HG03432 (cell line): ENCODE data around the gene MIEF2.
"Not testable (repeated sequence)": the region's sequence is repeated elsewhere in the genome, so short reads cannot be mapped to it uniquely, and the experiment has no call there.

ENCODE experiments used
- ATAC-seq: cut with Tn5 transposase; IDR thresholded peaks from one replicate; pipeline ENCODE4 v1.9.1; 2021; ENCODE audit warnings: mild to moderate bottlenecking, moderate library complexity; ENCODE audit not compliant: unreplicated experiment

MIEF2 gene, protein sequence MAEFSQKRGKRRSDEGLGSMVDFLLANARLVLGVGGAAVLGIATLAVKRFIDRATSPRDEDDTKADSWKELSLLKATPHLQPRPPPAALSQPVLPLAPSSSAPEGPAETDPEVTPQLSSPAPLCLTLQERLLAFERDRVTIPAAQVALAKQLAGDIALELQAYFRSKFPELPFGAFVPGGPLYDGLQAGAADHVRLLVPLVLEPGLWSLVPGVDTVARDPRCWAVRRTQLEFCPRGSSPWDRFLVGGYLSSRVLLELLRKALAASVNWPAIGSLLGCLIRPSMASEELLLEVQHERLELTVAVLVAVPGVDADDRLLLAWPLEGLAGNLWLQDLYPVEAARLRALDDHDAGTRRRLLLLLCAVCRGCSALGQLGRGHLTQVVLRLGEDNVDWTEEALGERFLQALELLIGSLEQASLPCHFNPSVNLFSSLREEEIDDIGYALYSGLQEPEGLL

DNA sequence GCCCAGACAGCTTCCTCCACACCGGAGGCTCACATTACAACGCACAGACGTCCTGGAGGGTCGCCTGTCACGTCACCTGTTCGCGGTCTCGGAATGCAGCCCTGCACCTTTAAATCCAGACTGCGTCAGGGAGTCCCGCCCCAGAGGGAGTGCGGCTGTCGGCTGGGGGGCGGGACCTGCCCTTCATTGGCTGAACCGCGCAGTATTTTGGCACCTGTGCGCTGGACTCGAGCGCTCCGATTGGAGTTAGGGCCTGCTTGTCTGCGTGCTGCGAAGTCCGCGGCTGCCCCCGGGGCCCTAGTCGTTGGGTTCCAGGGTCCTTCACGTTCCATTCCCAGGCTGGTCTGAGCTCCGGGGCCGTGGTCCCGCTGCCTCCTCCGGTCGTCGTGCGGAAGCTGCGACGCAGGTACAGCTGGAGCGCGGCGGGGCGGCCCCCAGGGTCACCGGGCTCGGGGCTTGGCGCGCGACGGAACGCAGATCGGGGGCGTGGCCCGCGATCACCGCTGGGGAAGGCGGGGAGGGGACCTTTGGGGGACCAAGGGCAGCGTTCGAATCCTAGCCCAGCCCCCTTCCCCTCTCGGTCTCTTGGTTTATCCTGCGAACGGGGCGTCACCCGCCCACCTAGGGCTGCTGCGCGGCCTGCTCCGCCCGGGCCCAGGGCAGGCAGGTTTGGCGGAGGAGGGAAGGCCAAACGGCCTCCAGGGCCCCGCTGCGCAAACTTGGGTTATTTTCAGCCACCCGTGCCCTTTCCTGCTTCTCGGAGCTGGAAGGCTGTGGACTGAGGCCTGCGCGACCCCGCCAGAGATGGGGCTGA lies at the start of gene MIEF2:
Gene MIEF2, plus strand, starts transcription at position 331 of the 814 bp plus-strand sequence. CDS start 2,059 bp downstream, outside the sequence.
- ATAC-seq, result peak; percentile 76

DNA sequence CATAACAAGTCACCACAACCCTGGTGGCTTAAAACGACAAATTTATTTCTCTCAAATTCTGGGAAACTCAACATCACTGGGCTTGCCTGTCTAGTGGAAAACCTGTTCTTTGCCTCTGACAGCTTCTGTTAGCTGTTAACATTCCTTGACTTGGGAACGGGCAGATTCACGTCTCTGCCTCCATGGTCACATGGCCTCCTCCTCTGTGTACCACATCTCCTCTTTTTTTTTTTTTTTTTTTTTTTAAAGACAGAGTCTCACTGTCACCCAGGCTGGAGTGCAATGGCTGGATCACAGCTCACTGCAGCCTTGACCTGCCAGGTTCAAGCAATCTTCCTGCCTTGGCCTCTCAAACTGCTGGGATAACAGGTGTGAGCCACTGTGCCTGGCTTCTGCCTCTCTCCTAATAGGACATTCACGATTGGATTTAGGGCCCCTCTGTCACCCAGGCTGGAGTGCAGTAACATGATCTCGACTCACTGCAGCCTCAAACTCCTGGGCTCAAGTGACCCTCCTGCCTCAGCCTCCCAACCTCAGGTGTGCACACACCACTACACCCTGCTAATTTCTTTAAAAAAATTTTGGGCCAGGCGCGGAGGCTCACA lies 46.7 kb upstream of the MIEF2 start:
- no peak for ATAC-seq

DNA sequence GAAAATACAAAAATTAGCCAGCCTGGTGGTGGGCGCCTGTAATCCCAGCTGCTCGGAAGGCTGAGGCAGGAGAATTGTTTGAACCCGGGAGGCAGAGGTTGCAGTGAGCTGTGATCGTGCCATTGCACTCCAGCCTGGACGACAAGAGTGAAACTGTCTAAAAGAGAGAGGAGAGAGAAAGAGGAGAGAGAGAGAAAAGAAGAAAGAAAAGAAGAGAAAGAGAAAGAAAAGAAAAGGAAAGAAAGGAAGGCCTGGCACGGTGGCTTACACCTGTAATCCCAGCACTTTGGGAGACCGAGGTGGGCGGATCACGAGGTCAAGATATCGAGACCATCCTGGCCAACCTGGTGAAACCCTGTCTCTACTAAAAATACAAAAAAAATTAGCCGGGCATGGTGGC lies 43.6 kb upstream of the MIEF2 start:
- not testable (repeated sequence) for ATAC-seq

DNA sequence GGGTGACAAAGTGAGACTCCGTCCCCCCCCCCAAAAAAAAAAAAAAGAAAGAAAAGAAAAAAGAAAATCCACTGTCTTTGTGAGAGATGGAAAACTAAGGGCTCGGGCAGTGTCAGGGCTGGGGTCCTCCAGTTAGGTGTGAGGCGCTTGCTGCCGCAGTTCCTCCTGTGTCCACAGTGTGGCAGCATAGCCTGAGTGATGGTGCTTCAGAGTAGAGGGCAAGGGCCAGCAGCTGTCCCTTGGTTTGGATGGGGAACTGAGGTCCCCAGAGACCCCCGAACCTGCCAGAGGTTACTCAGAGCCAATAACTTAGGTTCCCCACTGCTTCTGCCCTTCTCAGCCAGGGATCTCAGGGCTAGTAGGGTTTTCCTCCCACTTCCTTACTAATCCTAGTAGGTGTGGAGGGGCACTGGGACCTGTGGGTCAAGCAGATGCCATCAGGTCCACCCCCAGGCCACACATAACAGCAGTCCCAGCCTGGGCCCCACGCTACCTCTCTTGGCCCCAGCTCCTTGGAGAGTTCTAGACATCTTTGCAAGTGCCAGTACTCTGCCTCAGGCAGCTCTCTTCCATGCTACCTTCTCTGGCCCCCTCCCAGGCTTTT lies 42.9 kb upstream of the MIEF2 start:
- peak; percentile 52 for ATAC-seq

DNA sequence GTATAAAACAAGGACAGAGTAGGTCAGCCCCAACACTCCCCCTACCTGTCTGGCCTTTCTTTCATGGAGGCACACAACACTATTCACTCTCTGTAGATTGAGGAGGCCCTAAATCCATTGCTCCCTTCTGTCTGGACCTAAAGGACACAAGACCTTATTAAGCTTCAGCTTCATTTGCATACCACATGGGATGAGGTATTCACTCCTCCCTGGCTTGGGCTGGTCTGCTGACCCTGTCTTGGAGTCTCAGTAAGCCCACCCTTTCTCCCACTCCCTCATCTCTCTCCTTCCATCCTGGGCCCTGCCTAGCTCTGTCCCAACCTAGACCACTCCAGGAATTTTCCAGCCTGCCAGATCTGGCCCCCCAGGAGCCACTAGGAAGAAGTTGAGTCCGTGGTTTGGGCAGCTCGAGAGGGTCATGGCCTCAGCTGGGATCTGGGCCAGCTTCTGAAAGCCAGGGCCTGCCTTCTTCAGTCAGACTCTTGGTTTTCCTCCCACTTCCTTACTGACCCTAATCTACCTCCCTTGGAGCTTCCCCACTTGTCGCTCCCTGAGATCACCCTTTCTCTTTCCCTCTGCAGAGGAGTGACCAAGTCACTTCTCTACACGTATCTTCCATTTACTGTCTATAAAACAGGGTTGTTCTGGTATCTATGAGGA lies 41.6 kb upstream of the MIEF2 start:
- ATAC-seq, result no peak

DNA sequence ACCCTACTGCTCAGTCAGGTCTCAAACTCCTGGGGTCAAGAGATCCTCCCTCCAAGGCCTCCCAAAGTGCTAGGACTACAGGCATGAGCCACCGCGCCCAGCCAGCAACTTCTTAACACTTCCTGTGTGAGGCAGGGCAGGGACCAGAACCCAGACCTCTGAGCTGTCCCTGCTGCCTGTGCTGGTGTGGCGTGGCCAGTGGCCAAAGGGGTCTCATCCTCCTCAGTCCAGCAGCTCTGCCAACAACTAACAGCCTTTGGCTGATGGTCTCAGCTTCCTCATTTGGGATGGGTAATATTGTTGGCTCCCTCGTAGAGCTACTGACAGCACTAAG lies 36.4 kb upstream of the MIEF2 start:
- no peak for ATAC-seq

DNA sequence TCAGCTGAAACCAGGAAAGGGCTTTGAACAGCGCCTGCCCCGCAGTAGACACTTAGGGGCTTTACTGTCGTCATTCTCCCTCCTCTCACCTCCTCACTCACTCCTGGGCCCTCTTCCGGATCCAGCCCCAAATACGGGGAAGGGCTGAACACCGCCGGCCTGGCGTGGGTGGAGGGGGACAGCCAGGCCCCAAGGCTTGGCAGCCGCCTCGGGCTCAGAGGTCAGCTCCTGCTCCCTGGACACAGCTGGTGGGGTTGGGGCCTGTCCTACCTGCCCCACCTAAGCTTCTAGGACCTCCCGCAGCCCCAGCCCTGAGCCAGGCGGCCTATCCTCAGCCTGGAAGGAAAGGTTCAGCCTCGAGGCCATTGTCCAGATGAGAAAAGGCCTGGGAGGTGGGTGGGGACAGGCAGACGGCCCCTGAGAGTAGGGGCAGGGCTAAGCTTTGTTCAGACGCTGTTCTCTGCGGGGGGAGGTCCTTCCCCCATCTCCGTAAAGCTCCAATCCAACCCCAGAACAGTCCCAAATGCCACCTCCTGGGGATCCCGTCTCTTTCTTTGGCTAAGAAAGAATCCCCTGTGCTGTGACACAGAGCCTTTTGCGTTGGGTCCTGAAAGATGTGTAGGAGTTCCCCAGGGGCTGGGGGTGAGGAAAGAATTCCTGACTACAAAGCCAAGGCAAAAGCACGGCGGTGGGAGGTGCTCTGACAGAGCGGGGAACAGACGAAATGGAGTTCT lies 35.9 kb upstream of the MIEF2 start:
- no peak for ATAC-seq

DNA sequence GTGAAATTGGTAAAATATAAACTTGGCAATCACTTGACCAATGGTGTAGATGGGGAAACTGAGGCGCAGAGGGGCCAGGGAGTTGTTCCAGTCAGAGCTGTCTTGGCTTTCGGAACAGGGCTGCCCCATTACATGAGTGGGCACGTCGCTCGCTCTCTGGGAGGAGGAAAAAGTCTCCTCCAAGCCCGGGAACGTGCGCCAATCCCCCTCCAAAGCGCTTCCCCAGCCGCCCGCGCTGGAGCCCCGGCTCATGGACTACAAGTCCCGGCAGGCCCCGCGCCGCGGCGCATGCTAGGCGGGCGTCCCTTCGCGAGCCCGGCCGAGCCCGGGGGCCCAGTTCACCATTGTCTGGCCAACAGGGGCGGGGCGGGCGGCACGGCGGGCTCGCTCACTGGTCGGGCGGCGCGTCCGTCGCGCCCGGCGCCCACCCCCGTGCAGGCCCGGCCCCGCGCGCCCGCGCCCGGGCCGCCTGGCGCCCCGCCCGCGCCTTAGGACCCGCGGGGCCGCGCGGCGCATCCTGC lies 35.3 kb upstream of the MIEF2 start, which contains the start of gene LLGL1:
Gene LLGL1, plus strand, starts transcription at position 515 of the 521 bp plus-strand sequence. CDS start 48 bp downstream, outside the sequence.
- ATAC-seq, result peak; percentile 84

DNA sequence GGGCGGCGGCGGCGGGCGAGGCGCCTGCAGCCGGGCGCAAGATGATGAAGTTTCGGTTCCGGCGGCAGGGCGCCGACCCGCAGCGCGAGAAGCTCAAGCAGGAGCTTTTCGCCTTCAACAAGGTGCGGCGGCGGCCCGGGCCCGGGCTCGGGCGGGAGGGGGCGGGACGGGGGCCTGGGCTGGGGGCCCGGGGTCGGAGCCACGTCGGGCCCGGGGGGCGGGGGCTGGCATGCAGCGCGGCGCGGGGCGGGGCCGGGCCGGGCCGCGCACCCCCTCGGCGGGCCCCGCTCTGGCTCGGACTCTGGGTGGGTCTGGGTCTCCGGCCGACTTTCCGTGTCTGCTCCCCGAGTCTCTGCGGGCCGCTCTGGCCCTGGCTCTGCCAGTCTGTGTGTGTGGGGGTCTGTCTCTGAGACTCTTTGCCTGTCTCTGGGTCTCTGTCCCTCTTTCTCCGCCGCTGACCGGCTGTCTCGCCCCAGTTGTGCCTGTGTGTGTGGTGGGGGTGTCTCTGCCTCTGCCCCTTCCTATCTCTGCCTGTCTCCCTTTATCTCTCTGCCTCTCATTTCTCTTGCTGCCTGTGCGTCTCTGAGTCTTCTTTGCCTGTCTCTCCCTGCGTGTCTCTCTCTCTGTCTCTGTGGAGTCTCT lies 34.7 kb upstream of the MIEF2 start:
- peak; percentile 26 for ATAC-seq

DNA sequence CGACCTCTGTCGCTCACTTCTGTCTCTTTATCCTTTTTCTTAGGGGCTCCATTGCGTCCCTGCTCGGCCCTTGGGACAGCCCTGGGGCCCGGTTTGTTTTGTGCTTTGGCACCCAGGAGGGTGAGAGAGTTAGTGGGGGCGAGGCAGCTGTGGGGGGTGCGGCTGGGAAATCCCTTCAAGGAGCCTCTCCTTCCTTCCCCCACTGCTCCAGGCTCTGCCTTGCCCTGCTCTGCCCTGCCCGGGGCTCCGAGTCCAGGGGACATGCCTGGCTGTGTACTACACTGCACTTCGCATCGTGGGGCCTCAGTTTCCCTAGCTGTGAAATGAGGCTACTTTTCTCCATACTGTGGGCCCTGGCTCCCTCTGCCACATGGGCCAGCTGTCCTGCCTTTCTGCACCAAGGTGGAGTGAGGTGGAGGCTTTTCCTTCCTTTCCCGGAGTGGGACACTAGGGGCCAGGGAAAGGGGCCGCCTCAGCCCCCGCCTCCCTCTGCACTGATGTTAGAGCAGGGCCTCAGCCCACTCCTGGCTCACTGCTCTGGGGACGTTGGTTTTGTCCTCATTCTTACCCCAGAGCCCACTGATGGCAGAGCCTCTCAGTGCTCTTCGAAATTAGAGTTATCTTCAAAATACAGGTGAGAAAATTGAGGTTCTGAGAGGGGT lies 34.0 kb upstream of the MIEF2 start:
- no peak for ATAC-seq

DNA sequence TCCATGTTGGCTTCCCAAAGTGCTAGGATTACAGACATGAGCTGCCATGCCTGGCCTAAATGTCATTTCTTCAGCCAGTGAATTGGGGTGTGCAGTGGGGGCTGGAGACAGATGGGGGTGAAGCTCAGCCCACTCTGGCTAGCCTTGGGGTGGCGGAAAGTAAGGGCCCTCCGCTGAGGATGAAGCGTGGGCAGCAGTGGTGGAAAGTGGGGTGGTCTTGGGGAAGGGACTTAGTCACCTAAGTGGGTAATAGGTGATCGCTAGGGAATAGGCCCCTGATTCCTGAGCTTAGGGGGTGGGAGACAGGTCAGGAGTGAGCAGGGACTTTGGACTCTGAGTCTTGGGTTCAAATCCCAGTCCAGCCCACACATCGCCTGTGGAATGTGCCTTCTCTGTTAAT lies 32.8 kb upstream of the MIEF2 start:
- ATAC-seq, result no peak

DNA sequence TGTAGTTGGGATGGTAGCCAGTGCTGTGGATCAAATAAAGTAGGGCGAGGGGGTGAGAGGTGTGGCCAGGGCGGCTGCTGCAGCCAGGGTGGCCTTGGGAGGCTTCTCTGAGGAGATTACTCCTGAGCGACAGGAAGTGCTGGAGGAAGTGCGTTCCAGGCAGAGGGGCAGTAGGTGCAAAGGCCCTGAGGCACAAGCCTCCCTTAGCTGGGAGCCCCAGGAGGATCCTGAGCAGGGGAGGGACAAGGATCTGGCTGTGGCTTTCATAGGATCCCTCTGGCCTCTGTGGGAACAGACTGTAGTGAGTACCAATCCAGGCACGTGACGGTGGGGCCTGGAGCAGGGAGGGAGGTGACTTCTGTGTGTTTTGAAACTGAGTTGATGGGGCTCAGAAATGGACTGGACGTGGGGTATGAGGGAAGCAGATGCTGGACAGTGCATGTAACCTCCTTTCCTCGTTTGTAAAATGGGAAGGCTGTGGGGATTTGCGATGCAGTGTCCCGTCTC lies 32.2 kb upstream of the MIEF2 start:
- no peak for ATAC-seq

DNA sequence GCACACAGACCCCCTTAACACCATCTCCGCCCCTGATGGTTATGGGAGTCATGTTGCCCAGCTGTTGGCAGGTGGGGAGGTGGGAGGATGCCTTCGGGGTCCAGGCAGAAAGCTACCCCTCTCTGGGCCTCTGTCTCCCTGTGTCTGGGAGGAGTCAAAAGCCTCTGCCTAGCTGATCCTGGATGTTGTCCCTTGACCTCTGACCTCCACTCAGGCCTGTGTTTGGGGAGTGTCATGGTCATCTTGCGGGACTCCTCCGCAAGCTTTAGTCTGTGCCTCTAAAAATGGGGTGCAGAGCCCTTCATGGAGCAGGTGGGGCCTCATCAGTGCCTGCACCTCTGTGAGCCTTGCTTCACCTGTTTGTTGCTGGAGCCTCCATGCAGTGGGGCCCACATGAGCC lies 31.2 kb upstream of the MIEF2 start:
- no peak for ATAC-seq

DNA sequence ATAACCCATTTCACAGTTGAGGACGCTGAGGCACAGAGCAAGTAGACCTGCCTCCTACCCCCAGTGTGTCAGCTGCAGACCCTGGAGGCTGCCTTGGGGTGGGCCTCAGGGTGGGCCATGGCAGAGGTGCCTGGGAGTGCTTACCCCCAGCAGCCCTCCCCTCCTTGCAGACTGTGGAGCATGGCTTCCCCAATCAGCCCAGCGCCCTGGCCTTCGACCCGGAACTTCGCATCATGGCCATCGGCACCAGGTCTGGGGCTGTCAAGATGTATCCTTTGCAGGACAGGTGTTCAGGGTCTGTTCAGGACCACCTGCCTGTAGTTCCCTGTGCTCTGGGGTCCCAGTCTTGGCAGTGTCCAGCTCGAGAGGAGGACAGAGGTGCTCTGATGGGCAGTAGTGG lies 30.7 kb upstream of the MIEF2 start:
- no peak for ATAC-seq

DNA sequence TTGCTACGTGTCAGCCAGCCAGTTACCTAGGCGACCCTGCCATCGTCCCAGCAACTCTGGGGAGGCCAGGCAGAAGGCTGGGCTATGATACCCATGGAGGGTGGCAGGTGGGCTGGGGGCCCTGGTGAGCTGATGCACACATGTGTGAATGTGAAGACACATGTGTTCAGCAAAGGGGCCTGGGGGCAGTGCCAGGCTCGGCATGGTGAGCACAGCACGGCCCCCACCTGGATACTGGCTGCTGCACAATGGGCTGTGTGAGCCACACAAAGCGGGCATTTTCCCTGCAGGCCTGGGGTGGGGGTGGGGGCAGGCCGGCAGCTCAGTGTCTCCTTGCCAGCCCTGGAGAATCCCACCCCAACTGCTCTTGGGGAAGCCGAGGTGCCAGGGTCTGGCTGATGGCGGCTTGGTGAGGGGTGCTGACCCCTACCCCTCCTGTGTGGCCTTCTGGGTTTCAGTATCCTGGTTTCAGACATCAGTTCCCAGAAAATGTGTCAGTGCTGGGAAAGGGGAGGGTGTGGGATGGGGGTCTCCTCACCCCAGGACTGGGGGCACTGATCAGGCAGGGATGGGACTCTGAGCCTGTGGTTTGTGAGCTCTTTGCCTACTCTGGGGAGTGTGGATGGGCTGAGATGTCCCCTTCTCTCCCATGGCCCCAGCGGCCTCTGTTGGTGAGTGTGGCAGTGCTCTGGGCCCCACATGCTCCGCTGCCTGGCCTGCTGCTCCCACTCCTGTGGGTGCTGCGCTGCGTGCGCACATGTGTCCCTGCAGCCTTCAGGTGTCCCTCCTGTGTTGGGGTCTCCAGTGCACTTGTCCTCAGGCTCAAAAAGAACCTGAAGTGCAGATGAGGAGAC lies 29.9 kb upstream of the MIEF2 start:
- no peak for ATAC-seq

DNA sequence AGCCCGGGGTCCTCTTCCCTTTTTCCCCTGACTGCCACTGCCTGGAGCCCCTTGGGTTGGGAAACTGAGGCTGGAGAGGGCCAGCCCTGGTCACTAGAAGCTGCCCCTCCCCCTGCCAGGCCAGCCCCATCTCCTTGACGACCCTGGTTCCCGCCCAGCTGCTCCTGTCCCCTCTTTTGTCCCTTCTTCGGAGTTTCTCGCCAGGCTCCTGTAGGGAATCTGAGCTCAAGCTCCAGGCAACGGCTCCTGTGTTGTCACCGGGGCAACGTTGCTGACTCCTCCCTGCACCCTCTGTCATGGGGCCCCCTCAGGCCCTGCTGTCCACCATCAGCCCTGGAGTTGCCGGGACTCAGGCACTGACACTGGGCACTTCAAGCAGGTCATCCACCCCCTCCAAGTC lies 29.3 kb upstream of the MIEF2 start:
- ATAC-seq, result no peak

DNA sequence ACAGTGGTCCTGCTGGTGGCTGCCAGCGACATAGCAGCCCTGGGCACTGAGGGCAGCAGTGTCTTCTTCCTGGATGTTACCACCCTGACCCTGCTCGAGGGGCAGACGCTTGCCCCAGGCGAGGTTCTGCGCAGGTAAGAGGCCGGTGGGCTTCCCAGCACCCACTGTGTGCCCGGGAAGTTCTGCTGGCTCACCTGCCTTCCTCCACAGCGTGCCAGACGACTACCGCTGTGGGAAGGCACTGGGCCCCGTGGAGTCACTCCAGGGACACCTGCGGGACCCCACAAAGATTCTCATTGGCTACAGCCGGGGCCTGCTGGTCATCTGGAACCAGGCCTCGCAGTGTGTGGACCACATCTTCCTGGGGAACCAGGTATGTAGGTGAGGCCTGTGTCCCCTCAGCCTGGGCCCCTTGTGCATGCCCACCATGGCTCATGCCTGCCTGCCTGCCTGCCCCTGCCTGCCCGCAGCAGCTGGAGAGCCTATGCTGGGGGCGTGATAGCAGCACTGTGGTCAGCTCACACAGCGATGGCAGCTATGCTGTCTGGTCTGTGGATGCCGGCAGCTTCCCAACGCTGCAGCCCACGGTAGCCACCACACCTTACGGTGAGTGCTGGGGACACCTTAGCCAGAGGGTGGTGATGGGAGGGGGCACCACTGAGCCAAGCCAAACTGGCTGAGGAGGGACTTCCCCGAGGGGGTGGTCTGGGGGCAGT lies 26.5 kb upstream of the MIEF2 start:
- no peak for ATAC-seq
